Hepatocyte (in vitro differentiated cells): ENCODE measurements around the gene CHMP1A. TPM values are rescaled to one million over a fixed set of nuclear protein-coding genes. Genes with fewer than 3 reads are reported as not detected.

Experiments
- DNase-seq: peaks from one replicate; pipeline ENCODE4 v3.0.0-alpha.2; 2016; ENCODE audit warnings: low spot score
- H2AFZ ChIP-seq: fragments of 200-600 bp; sonication (generic); 2 replicates; pipeline ENCODE4 v1.6.0; 2016; ENCODE audit warnings: antibody characterized with exemption, mild to moderate bottlenecking
- H3K27ac ChIP-seq: fragments of 200-600 bp; sonication (generic); 2 replicates; pipeline ENCODE4 v1.5.1; 2016; ENCODE audit warnings: mild to moderate bottlenecking
- H3K27me3 ChIP-seq: fragments of 200-600 bp; sonication (generic); 2 replicates; pipeline ENCODE4 v1.6.1; 2016
- H3K36me3 ChIP-seq: fragments of 200-600 bp; sonication (generic); replicated peaks from 2 replicates; pipeline ENCODE4 v1.5.1; 2016; ENCODE audit warnings: low read depth; ENCODE audit not compliant: insufficient read depth
- H3K4me1 ChIP-seq: fragments of 200-600 bp; sonication (generic); 2 replicates; pipeline ENCODE4 v1.5.1; 2016; ENCODE audit warnings: mild to moderate bottlenecking, moderate library complexity; ENCODE audit not compliant: insufficient read depth
- H3K4me2 ChIP-seq: fragments of 200-600 bp; sonication (generic); 2 replicates; pipeline ENCODE4 v1.6.0; 2016
- H3K4me3 ChIP-seq: fragments of 200-600 bp; sonication (generic); 2 replicates; pipeline ENCODE4 v1.5.1; 2016; ENCODE audit warnings: mild to moderate bottlenecking
- H3K79me2 ChIP-seq: fragments of 200-600 bp; sonication (generic); 2 replicates; pipeline ENCODE4 v1.6.0; 2017; ENCODE audit warnings: mild to moderate bottlenecking
- H3K9me2 ChIP-seq: fragments of 200-600 bp; sonication (generic); replicated peaks from 2 replicates; pipeline ENCODE4 v1.6.0; 2017; ENCODE audit warnings: mild to moderate bottlenecking; ENCODE audit not compliant: insufficient read depth
- H3K9me3 ChIP-seq: fragments of 200-600 bp; sonication (generic); 2 replicates; pipeline ENCODE4 v1.5.1; 2016; ENCODE audit warnings: low read depth, mild to moderate bottlenecking
- H4K20me1 ChIP-seq: fragments of 200-600 bp; sonication (generic); 2 replicates; pipeline ENCODE4 v1.6.0; 2016; ENCODE audit warnings: mild to moderate bottlenecking; ENCODE audit not compliant: insufficient read depth, poor library complexity, severe bottlenecking
- CTCF ChIP-seq: fragments of 200-600 bp; sonication (generic); IDR thresholded peaks from 2 replicates; pipeline ENCODE4 v1.5.1; 2016; ENCODE audit warnings: antibody characterized with exemption, mild to moderate bottlenecking; ENCODE audit not compliant: poor library complexity
- EZH2 ChIP-seq: fragments of 200-600 bp; sonication (generic); IDR thresholded peaks from 2 replicates; pipeline ENCODE4 v1.6.1; 2016; ENCODE audit warnings: antibody characterized with exemption, mild to moderate bottlenecking, borderline replicate concordance
- EZH2phosphoT487 ChIP-seq: fragments of 200-600 bp; sonication (generic); IDR thresholded peaks from one replicate; pipeline ENCODE4 v1.6.1; 2018; ENCODE audit warnings: antibody characterized with exemption, mild to moderate bottlenecking, low read depth, moderate library complexity; ENCODE audit not compliant: unreplicated experiment, severe bottlenecking
- WGBS: methylation state at CpG from one replicate; pipeline ENCODE4 v1.1.6; 2016; ENCODE audit warnings: low lambda C conversion rate; ENCODE audit errors: missing lambda C conversion rate; 5-methylcytosine and 5-hydroxymethylcytosine counted together
- polyA plus RNA-seq: library from polyadenylated mRNA; unstranded; fragments of >200 nt; fragmentation: Nextera tagmentation; extraction: Ambion mirVana; gene quantifications from 2 replicates; pipeline ENCODE4 v1.2.1, GENCODE V29; 2016
- total RNA-seq: library from RNA; depleted of rRNA; stranded (reverse); fragments of >200 nt; gene quantifications from 2 replicates; pipeline ENCODE4 v1.2.3, GENCODE V29; 2014

Gene CHMP1A
- total and polyA plus RNA-seq, 2 experiments from 2014 or later = 73.2 to 104 TPM

DNA sequence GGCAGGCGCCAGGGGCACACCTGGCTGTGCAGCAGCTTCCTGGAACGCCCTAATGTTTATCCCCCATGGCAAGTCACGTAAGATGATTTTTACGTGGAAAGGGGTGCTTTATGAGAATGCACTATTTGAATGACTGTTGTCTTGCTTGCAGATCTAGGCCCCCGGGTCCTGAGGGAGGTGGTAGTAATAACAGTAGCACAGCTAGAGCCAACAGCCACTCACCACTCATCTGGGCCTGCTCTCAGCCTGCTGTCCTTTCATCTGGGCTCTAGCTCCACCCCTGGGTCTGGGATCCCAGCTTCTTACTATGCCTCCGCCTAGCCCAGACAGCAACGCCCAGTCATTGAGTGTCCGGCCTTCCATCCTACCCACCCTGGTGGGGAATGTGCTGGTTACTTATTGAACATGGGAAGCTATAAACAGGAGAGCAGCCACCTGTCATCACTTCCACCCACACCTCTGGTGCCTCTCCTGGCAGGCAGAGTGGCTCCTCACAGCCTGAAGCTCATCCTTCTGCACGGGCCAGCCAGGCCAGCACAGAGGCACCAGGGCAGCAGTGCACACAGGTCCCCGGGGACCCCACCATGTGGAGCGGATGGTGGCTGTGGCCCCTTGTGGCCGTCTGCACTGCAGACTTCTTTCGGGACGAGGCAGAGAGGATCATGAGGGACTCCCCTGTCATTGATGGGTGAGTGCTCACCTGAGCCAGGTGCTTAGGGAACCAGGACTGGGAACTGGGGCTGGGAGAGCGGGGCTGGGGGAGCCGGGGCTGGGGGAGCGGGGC lies 27.5 kb downstream of the CHMP1A start:
- Histone ChIP-seq H3K27me3 (no peaks in the 10 kb centered on the region), H3K27ac (no peak overlapping the region), H2AFZ (no peak overlapping the region)

DNA sequence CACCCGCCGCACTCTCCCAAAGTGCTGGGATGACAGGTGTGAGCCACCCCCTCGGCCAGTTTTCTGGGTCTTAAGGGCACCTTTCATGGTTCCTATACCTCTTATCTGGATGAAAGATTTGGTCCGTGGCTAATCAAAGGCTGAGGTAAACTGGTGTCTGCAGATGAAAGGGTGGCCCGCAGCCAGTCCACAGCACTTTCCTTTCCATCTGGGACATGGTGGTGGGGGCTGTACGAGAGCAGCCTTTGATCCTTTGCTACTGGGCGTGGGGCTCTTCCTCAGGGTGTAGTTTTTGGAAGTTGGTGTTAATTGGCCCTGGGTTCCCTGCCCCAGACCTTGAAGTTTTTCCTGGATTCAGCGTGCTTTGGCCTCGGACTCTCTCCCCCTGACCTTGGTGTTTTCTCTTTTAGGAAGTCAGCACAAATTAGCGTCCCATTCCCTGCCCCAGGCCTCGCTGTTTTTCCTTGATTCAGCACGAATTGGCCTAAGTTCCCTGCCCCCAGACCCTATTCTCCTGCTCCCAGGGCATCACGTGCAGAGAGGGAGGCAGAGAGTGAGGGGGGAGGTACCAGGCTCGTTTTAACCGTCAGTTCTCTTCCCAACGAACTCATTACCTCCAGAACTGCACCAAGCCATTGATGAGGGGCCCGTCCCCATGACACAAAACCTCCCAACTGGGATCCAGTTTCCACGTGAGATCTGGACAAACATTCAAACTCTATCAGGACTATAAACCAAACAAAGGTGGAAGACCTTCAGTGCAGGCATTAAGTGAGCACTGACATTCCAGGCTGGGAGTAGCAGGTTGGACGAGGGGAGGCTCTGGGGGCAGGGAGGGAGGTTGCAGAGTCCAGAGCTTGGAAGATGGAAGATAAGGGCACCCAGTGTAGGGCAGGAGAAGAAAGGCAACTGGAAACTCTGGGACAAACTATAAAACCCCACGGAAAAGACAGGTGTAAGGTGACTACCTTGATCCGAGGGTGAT lies 32.4 kb downstream of the CHMP1A start:
- no peak overlapping the region for H2AFZ ChIP-seq
- no peaks in the 10 kb centered on the region for H3K79me2 ChIP-seq
- H3K36me3 ChIP-seq = no peaks in the 10 kb centered on the region
- no peak for DNase-seq
- WGBS = 40% methylated on average over 21 of the region's 21 CpGs
- peaks cover 13% of the 10 kb centered on the region for H3K4me1 ChIP-seq
- no peak overlapping the region for H3K27ac ChIP-seq
- H3K27me3 ChIP-seq = no peaks in the 10 kb centered on the region
- no peaks in the 10 kb centered on the region for H4K20me1 ChIP-seq
- H3K4me3 ChIP-seq = no peak overlapping the region
- H3K9me3 ChIP-seq = no peaks in the 10 kb centered on the region
- no peak overlapping the region for H3K4me2 ChIP-seq
- TF ChIP-seq CTCF = no peak
- TF ChIP-seq EZH2phosphoT487 = no peak
- TF ChIP-seq EZH2 = no peak
- no peaks in the 10 kb centered on the region for H3K9me2 ChIP-seq

More for the DNA sequence above, 27.5 kb downstream of the CHMP1A start:
- Histone ChIP-seq H3K4me1 (peaks cover 7% of the 10 kb centered on the region), H3K36me3 (no peaks in the 10 kb centered on the region), H4K20me1 (no peaks in the 10 kb centered on the region), H3K9me2 (no peaks in the 10 kb centered on the region), H3K4me3 (no peak overlapping the region), H3K9me3 (no peaks in the 10 kb centered on the region), H3K4me2 (no peak overlapping the region), H3K79me2 (no peaks in the 10 kb centered on the region)
- DNase-seq = no peak
- 96% methylated on average over 14 of the region's 17 CpGs for WGBS
- TF ChIP-seq CTCF (no peak), EZH2 (no peak), EZH2phosphoT487 (no peak)

DNA sequence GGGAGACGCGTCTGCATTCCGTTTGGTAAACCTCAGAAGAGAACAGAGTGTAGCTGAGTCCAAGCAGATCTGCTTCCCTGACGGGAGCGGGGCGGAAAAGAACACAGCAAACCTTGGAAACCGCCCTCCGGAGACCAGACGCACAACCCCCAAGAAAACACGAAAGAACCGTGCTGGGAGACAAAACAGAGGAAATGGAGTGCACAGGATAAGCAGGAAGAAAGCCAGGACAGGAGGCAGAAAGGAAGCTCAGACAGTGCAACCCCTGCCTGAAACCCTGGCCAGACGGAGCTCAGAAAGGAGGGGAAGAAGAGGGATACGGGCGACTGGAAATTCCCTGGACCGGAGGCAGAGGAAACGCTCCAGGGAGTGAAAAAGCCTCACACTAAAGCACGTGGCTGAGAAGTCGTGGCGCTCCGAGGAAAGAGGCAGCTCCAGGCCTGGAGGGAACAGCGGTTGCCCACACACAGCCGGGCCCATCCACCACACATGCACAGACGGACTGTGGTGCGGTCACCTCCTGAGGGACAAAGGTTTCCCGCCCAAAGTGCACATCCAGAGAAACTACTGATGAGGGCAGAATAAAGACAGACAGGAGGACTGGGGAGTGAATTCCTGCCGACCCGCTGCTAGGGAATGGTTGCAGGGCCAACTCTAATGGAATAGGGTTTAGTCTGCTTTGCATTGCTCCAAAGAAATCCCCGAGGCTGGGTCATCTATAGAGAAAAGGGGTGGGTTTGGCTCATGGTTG lies 33.8 kb downstream of the CHMP1A start:
- no peaks in the 10 kb centered on the region for H3K9me2 ChIP-seq
- no peaks in the 10 kb centered on the region for H4K20me1 ChIP-seq
- H3K4me3 ChIP-seq = no peak overlapping the region
- WGBS = 58% methylated on average over 28 of the region's 28 CpGs
- no peaks in the 10 kb centered on the region for H3K79me2 ChIP-seq
- H3K27ac ChIP-seq = no peak overlapping the region
- no peaks in the 10 kb centered on the region for H3K27me3 ChIP-seq
- H2AFZ ChIP-seq = no peak overlapping the region
- no peaks in the 10 kb centered on the region for H3K9me3 ChIP-seq
- peaks cover 14% of the 10 kb centered on the region for H3K4me1 ChIP-seq
- DNase-seq = no peak
- no peak overlapping the region for H3K4me2 ChIP-seq
- H3K36me3 ChIP-seq = no peaks in the 10 kb centered on the region
- TF ChIP-seq EZH2phosphoT487 (no peak), CTCF (no peak), EZH2 (no peak)
